Ishikawa (cell line): Measurements from ENCODE around the gene DCAF17.
A peak's percentile ranks its signal among the peaks of the same experiment; 100 is the strongest.

Experiments
- CEBPB ChIP-seq: IDR thresholded peaks from 2 replicates; pipeline ENCODE4 v1.6.1; 2012
- CREB1 ChIP-seq: IDR thresholded peaks from 2 replicates; pipeline ENCODE4 v1.6.1; 2012; ENCODE audit warnings: low read depth
- EGR1 ChIP-seq: IDR thresholded peaks from 2 replicates; pipeline ENCODE4 v1.6.1; 2012
- EP300 ChIP-seq: IDR thresholded peaks from 2 replicates; pipeline ENCODE4 v1.6.1; 2012; ENCODE audit warnings: borderline replicate concordance
- FOXM1 ChIP-seq: IDR thresholded peaks from 2 replicates; pipeline ENCODE4 v1.6.1; 2012; ENCODE audit warnings: low read depth, borderline replicate concordance
- RAD21 ChIP-seq: IDR thresholded peaks from 2 replicates; pipeline ENCODE4 v1.6.1; 2012; ENCODE audit warnings: low read depth
- USF1 ChIP-seq: IDR thresholded peaks from 2 replicates; pipeline ENCODE4 v1.6.1; 2012
- YY1 ChIP-seq: IDR thresholded peaks from 2 replicates; pipeline ENCODE4 v1.6.1; 2012; ENCODE audit warnings: low read depth
- TF ChIP-seq, protein P1 (sequence below): IDR thresholded peaks from 2 replicates; pipeline ENCODE4 v1.6.1; 2012
- TF ChIP-seq, protein P2 (sequence below): IDR thresholded peaks from 2 replicates; pipeline ENCODE4 v1.6.1; 2012; ENCODE audit warnings: low read depth, mild to moderate bottlenecking

- TF ChIP-seq, protein P1, sequence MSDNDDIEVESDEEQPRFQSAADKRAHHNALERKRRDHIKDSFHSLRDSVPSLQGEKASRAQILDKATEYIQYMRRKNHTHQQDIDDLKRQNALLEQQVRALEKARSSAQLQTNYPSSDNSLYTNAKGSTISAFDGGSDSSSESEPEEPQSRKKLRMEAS: no peak
- no peak for TF ChIP-seq RAD21
- TF ChIP-seq USF1: no peak
- TF ChIP-seq EP300: peak; percentile 33; the same call in 1 of the 2 replicates
- no peak for TF ChIP-seq CEBPB
- TF ChIP-seq YY1: no peak
- TF ChIP-seq, protein P2, sequence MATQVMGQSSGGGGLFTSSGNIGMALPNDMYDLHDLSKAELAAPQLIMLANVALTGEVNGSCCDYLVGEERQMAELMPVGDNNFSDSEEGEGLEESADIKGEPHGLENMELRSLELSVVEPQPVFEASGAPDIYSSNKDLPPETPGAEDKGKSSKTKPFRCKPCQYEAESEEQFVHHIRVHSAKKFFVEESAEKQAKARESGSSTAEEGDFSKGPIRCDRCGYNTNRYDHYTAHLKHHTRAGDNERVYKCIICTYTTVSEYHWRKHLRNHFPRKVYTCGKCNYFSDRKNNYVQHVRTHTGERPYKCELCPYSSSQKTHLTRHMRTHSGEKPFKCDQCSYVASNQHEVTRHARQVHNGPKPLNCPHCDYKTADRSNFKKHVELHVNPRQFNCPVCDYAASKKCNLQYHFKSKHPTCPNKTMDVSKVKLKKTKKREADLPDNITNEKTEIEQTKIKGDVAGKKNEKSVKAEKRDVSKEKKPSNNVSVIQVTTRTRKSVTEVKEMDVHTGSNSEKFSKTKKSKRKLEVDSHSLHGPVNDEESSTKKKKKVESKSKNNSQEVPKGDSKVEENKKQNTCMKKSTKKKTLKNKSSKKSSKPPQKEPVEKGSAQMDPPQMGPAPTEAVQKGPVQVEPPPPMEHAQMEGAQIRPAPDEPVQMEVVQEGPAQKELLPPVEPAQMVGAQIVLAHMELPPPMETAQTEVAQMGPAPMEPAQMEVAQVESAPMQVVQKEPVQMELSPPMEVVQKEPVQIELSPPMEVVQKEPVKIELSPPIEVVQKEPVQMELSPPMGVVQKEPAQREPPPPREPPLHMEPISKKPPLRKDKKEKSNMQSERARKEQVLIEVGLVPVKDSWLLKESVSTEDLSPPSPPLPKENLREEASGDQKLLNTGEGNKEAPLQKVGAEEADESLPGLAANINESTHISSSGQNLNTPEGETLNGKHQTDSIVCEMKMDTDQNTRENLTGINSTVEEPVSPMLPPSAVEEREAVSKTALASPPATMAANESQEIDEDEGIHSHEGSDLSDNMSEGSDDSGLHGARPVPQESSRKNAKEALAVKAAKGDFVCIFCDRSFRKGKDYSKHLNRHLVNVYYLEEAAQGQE: no peak
- no peak for TF ChIP-seq FOXM1
- TF ChIP-seq CREB1: no peak
- no peak for TF ChIP-seq EGR1
These were observed 29.8 kb upstream of the DCAF17 start for GRCh38 chr2:171404261-171404660.
